ENCODE results near the gene ARL15. TPM values are rescaled to one million over a fixed set of nuclear protein-coding genes. Genes with fewer than 3 reads are reported as not detected.

ARL15 gene
- total RNA-seq, 1 donor from 2014 or later = 20.5 TPM

- DNase-seq = no peak
- intact Hi-C loops (cut with micrococcal nuclease) = no loop called here
- no peak for ATAC-seq
Observed at GRCh38 chr5:54259981-54260380, 50.4 kb downstream of the ARL15 start.

- DNase-seq = no peak
- intact Hi-C loops (cut with micrococcal nuclease) = no loop called here
- ATAC-seq = no peak
Observed at GRCh38 chr5:54259090-54259489, 51.3 kb downstream of the ARL15 start.

- intact Hi-C loops (cut with micrococcal nuclease) = no loop called here
- DNase-seq (no peak), ATAC-seq (no peak)
Observed at GRCh38 chr5:54257366-54258118, 52.8 kb downstream of the ARL15 start.

GRCh38 chr5:54254482-54255198 is 55.7 kb downstream of the ARL15 start:
- peak; percentile 34 for DNase-seq
- intact Hi-C loops (cut with micrococcal nuclease) = loop anchor here (5.0 kb wide), 1 partner anchor 163 kb away; no protein-coding TSS in a partner anchor
- peak; percentile 89 for ATAC-seq

- ATAC-seq (no peak), DNase-seq (no peak)
- intact Hi-C loops (cut with micrococcal nuclease) = loop anchor here (5.0 kb wide), 1 partner anchor 165 kb away; no protein-coding TSS in a partner anchor
Observed at GRCh38 chr5:54251981-54252380, 58.4 kb downstream of the ARL15 start.

- DNase-seq = peak; percentile 33
- no peak for ATAC-seq
Observed at GRCh38 chr5:54249210-54250028, 61.0 kb downstream of the ARL15 start.

GRCh38 chr5:54247226-54247625 is 63.1 kb downstream of the ARL15 start:
- DNase-seq = no peak
- intact Hi-C loops (cut with micrococcal nuclease) = no loop called here
- no peak for ATAC-seq

More at GRCh38 chr5:54249210-54250028, 61.0 kb downstream of the ARL15 start:
- intact Hi-C loops (cut with micrococcal nuclease) = loop anchor here (5.0 kb wide), 1 partner anchor 168 kb away; no protein-coding TSS in a partner anchor

GRCh38 chr5:54243483-54244080 is 66.8 kb downstream of the ARL15 start:
- intact Hi-C loops (cut with micrococcal nuclease) = no loop called here
- ATAC-seq (no peak), DNase-seq (no peak)

- intact Hi-C loops (cut with micrococcal nuclease) = no loop called here
- peak; percentile 30 for ATAC-seq
- no peak for DNase-seq
Observed at GRCh38 chr5:54242297-54242696, 68.1 kb downstream of the ARL15 start.

- ATAC-seq (no peak), DNase-seq (no peak)
- intact Hi-C loops (cut with micrococcal nuclease) = no loop called here
Observed at GRCh38 chr5:54234304-54234933, 76.0 kb downstream of the ARL15 start.

GRCh38 chr5:54230936-54231685 is 79.3 kb downstream of the ARL15 start:
- intact Hi-C loops (cut with micrococcal nuclease) = no loop called here
- ATAC-seq (no peak), DNase-seq (no peak)

- intact Hi-C loops (cut with micrococcal nuclease) = loop anchor here (10.0 kb wide), 1 partner anchor 1064 kb away; no protein-coding TSS in a partner anchor
- DNase-seq (peak; percentile 79), ATAC-seq (peak; percentile 74)
Observed at GRCh38 chr5:54229041-54229780, 81.2 kb downstream of the ARL15 start.

GRCh38 chr5:54227759-54228158 is 82.6 kb downstream of the ARL15 start:
- ATAC-seq = no peak
- DNase-seq = no peak
- intact Hi-C loops (cut with micrococcal nuclease) = loop anchor here (10.0 kb wide), 1 partner anchor 1063 kb away; no protein-coding TSS in a partner anchor

- ATAC-seq (no peak), DNase-seq (no peak)
- intact Hi-C loops (cut with micrococcal nuclease) = loop anchor here (10.0 kb wide), 1 partner anchor 1062 kb away; no protein-coding TSS in a partner anchor
Observed at GRCh38 chr5:54227109-54227508, 83.3 kb downstream of the ARL15 start.

GRCh38 chr5:54226215-54226614 is 84.2 kb downstream of the ARL15 start:
- intact Hi-C loops (cut with micrococcal nuclease) = loop anchor here (10.0 kb wide), 1 partner anchor 1061 kb away; no protein-coding TSS in a partner anchor
- ATAC-seq (peak; percentile 51), DNase-seq (no peak)

GRCh38 chr5:54224103-54224826 is 86.1 kb downstream of the ARL15 start:
- intact Hi-C loops (cut with micrococcal nuclease) = loop anchor here (10.0 kb wide), 1 partner anchor 1059 kb away; no protein-coding TSS in a partner anchor
- peak; percentile 47 for ATAC-seq
- no peak for DNase-seq
